Mesenchymal stem cell (in vitro differentiated cells and primary cell): Measurements from ENCODE around the gene PXDC1.

Source experiments
- DNase-seq: peaks from one replicate; pipeline ENCODE4 v3.0.0-alpha.2; 2013
- H2AFZ ChIP-seq: one replicate; pipeline ENCODE4 v1.6.1; 2013; ENCODE audit warnings: low read depth, mild to moderate bottlenecking, control low read depth, inconsistent platforms, low read length, moderate library complexity
- H2AK5ac ChIP-seq: 2 replicates; pipeline ENCODE4 v1.6.1; 2013; ENCODE audit warnings: low read length, moderate library complexity, mild to moderate bottlenecking, inconsistent platforms; ENCODE audit not compliant: severe bottlenecking
- H2BK120ac ChIP-seq: one replicate; pipeline ENCODE4 v1.6.1; 2013; ENCODE audit warnings: low read depth, mild to moderate bottlenecking, inconsistent platforms, low read length, moderate library complexity
- H2BK12ac ChIP-seq, 2 experiments: one replicate each; pipeline ENCODE4 v1.6.1; 2013; ENCODE audit warnings: inconsistent platforms in 2 of 2, low read length in 2 of 2, mild to moderate bottlenecking in 2 of 2, moderate library complexity in 2 of 2, control low read depth in 1 of 2
- H2BK15ac ChIP-seq: one replicate; pipeline ENCODE4 v1.6.1; 2013; ENCODE audit warnings: mild to moderate bottlenecking, low read depth, inconsistent platforms; ENCODE audit not compliant: poor library complexity, severe bottlenecking
- H2BK5ac ChIP-seq: 2 replicates; pipeline ENCODE4 v1.6.1; 2013; ENCODE audit warnings: low read depth, mild to moderate bottlenecking, low read length, control low read depth, inconsistent platforms; ENCODE audit not compliant: poor library complexity, severe bottlenecking
- H3K14ac ChIP-seq, 2 experiments: one replicate each; pipeline ENCODE4 v1.6.1; 2013; ENCODE audit warnings: inconsistent platforms in 2 of 2, low read length in 2 of 2, control low read depth in 1 of 2, mild to moderate bottlenecking in 1 of 2, moderate library complexity in 1 of 2
- H3K18ac ChIP-seq, 2 experiments: one replicate each; pipeline ENCODE4 v1.6.1; 2013; ENCODE audit warnings: inconsistent platforms in 2 of 2, low read length in 2 of 2, control low read depth in 1 of 2, low read depth in 1 of 2, mild to moderate bottlenecking in 1 of 2
- H3K23ac ChIP-seq, 2 experiments: one replicate each; pipeline ENCODE4 v1.6.1; 2013; ENCODE audit warnings: inconsistent platforms in 2 of 2, low read length in 2 of 2, mild to moderate bottlenecking in 2 of 2, moderate library complexity in 2 of 2, control low read depth in 1 of 2
- H3K27ac ChIP-seq: 2 replicates; pipeline ENCODE4 v1.5.1; 2013; ENCODE audit warnings: mild to moderate bottlenecking, moderate library complexity, low read length, control low read depth, inconsistent platforms; ENCODE audit not compliant: poor library complexity, severe bottlenecking
- H3K27me3 ChIP-seq, 2 experiments: 2 replicates each; pipeline versions ENCODE4 v1.6.1 to v1.7.0; 2013; ENCODE audit warnings: low read length in 2 of 2, mild to moderate bottlenecking in 2 of 2, moderate library complexity in 2 of 2, control low read depth in 1 of 2, inconsistent platforms in 1 of 2; ENCODE audit not compliant: control insufficient read depth in 1 of 2, insufficient read depth in 1 of 2
- H3K36me3 ChIP-seq, 2 experiments: 2 replicates each; pipeline versions ENCODE4 v1.6.1 to v1.7.0; 2013; ENCODE audit warnings: low read length in 2 of 2, control low read depth in 1 of 2, inconsistent platforms in 1 of 2, low read depth in 1 of 2, mild to moderate bottlenecking in 1 of 2; ENCODE audit not compliant: insufficient read depth in 2 of 2, control insufficient read depth in 1 of 2
- H3K4ac ChIP-seq, 2 experiments: one replicate each; pipeline ENCODE4 v1.6.1; 2013; ENCODE audit warnings: inconsistent platforms in 2 of 2, low read length in 2 of 2, mild to moderate bottlenecking in 2 of 2, moderate library complexity in 2 of 2, control low read depth in 1 of 2, low read depth in 1 of 2
- H3K4me1 ChIP-seq: 2 replicates; pipeline ENCODE4 v1.6.1; 2013; ENCODE audit warnings: low read depth, low read length, control low read depth; ENCODE audit not compliant: control insufficient read depth, insufficient read depth
- H3K4me2 ChIP-seq: 2 replicates; pipeline ENCODE4 v1.6.1; 2013; ENCODE audit warnings: low read length, mild to moderate bottlenecking, inconsistent platforms; ENCODE audit not compliant: poor library complexity, severe bottlenecking
- H3K4me3 ChIP-seq, 2 experiments: 2 replicates each; pipeline versions ENCODE4 v1.5.1 to v1.7.0; 2013; ENCODE audit warnings: low read length in 2 of 2, mild to moderate bottlenecking in 2 of 2, control low read depth in 1 of 2, low read depth in 1 of 2; ENCODE audit not compliant: insufficient read depth in 1 of 2
- H3K79me1 ChIP-seq: replicated peaks from 2 replicates; pipeline ENCODE4 v1.6.1; 2013; ENCODE audit warnings: mild to moderate bottlenecking, control low read depth, low read length, inconsistent platforms; ENCODE audit not compliant: poor library complexity, severe bottlenecking
- H3K9ac ChIP-seq: 2 replicates; pipeline ENCODE4 v1.7.0; 2013; ENCODE audit warnings: mild to moderate bottlenecking, low read length, moderate library complexity
- H3K9me3 ChIP-seq: 2 replicates; pipeline ENCODE4 v1.7.0; 2013; ENCODE audit warnings: mild to moderate bottlenecking, low read length; ENCODE audit not compliant: control insufficient read depth
- H4K8ac ChIP-seq: one replicate; pipeline ENCODE4 v1.6.1; 2013; ENCODE audit warnings: inconsistent platforms, mild to moderate bottlenecking, low read length, moderate library complexity
- H4K91ac ChIP-seq: one replicate; pipeline ENCODE4 v1.6.1; 2013; ENCODE audit warnings: mild to moderate bottlenecking, low read length, inconsistent platforms
- WGBS: methylation state at CpG from one replicate; pipeline ENCODE4 v1.1.7; 2013; ENCODE audit warnings: mixed read lengths; 5-methylcytosine and 5-hydroxymethylcytosine counted together

PXDC1 gene

DNA sequence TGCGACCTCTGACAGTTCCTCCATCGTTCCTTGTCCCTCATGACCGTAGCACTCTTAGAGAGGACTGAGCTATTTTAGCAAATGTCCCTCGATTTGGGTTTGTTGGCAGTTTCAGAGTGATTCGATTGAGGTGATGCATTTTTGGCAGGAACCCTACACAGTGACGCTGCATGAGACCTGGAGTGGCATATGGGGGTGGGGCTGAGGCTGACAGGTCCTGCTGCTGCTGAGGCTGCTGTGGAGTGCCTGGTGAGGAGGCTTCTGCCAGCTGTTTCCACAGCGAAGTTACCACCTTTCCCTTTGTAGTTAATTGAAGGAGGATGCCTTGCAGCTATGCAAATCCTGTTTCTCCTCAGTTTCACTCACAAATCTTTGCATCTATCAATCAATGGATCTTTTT lies 19.8 kb downstream of the PXDC1 start:
- no peaks in the 10 kb centered on the region for H3K27me3 ChIP-seq
- no peak overlapping the region for H3K18ac ChIP-seq
- no peak overlapping the region for H4K8ac ChIP-seq
- H3K14ac ChIP-seq, result no peak overlapping the region
- H3K4me1 ChIP-seq, result peaks cover 4% of the 10 kb centered on the region
- H3K9ac ChIP-seq, result peak overlapping the region; percentile 51
- H2AK5ac ChIP-seq, result no peak overlapping the region
- 92% methylated on average over 6 of the region's 7 CpGs for WGBS
- H2BK12ac ChIP-seq, result no peak overlapping the region
- H3K9me3 ChIP-seq, result peaks cover 9% of the 10 kb centered on the region
- H2BK120ac ChIP-seq, result no peak overlapping the region
- peaks cover 68 to 85% of the 10 kb centered on the region in 2 experiments for H3K36me3 ChIP-seq
- H2BK15ac ChIP-seq, result no peak overlapping the region
- no peak for DNase-seq
- H3K4me2 ChIP-seq, result no peak overlapping the region
- H4K91ac ChIP-seq, result no peak overlapping the region
- H3K4ac ChIP-seq, result no peak overlapping the region
- no peak overlapping the region for H2AFZ ChIP-seq
- H3K23ac ChIP-seq, result no peak overlapping the region
- no peak overlapping the region for H2BK5ac ChIP-seq
- H3K27ac ChIP-seq, result no peak overlapping the region
- no peak overlapping the region for H3K4me3 ChIP-seq
- peaks cover 50% of the 10 kb centered on the region for H3K79me1 ChIP-seq

DNA sequence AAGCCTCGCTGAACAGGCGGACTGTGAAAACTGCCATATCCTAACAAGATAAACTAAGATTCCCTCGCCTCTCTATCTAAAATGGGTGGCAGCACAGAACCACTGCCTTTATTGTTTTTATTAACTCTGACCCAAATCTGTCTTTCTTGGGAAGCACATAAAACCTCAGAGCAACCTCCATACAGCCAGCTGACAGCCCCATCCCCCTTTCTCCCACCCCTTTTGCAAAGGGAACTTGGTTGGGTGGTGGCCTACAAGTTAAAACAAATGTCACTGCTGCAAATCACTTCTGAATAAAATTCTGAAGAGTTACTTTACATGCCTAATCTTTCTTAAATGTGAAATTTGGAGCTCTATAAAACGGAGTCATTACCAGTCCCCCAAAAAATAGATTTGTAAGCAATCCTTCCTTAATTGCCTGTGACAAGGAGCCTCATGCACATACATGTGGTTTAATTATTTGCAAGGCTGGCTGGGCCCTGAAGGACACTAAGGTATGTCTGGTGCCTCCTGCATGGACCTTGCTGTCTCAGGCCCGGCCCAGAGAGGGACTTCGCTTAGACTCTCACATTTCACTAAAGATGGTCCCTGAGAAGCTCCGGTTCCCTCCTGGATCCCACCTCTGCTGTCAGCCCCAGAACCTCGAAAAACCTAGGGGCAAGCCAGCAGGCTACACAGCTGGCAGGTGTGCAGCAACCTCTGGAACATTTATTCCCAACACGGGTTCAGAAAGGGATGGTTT lies 21.7 kb downstream of the PXDC1 start:
- Histone ChIP-seq H3K9me3 (peaks cover under 1% of the 10 kb centered on the region), H2BK5ac (no peak overlapping the region), H2BK120ac (no peak overlapping the region), H3K27me3 (no peaks in the 10 kb centered on the region), H4K8ac (no peak overlapping the region), H3K4me2 (no peak overlapping the region), H3K18ac (no peak overlapping the region), H3K9ac (no peak overlapping the region), H3K27ac (no peak overlapping the region), H2BK15ac (no peak overlapping the region), H3K4ac (no peak overlapping the region), H3K36me3 (peaks cover 72 to 80% of the 10 kb centered on the region in 2 experiments), H3K79me1 (peaks cover 58% of the 10 kb centered on the region), H2BK12ac (no peak overlapping the region), H3K4me3 (no peak overlapping the region), H2AK5ac (no peak overlapping the region), H2AFZ (no peak overlapping the region), H3K4me1 (peaks cover 7% of the 10 kb centered on the region), H3K23ac (no peak overlapping the region), H4K91ac (no peak overlapping the region), H3K14ac (no peak overlapping the region)
- DNase-seq, result no peak
- WGBS, result 98% methylated on average over 9 of the region's 9 CpGs

- no peak overlapping the region for H3K4me2 ChIP-seq
- H3K79me1 ChIP-seq, result peaks cover 67% of the 10 kb centered on the region
- no peak overlapping the region for H2BK5ac ChIP-seq
- DNase-seq, result no peak
- H3K18ac ChIP-seq, result no peak overlapping the region
- H2BK120ac ChIP-seq, result no peak overlapping the region
- H2BK12ac ChIP-seq, result no peak overlapping the region
- WGBS, result 99% methylated on average over 11 of the region's 11 CpGs
- H3K4me1 ChIP-seq, result peaks cover 11% of the 10 kb centered on the region
- H2AFZ ChIP-seq, result no peak overlapping the region
- no peak overlapping the region for H3K23ac ChIP-seq
- H2AK5ac ChIP-seq, result no peak overlapping the region
- H3K27me3 ChIP-seq, result no peaks in the 10 kb centered on the region
- no peak overlapping the region for H4K8ac ChIP-seq
- no peak overlapping the region for H4K91ac ChIP-seq
- no peaks in the 10 kb centered on the region for H3K9me3 ChIP-seq
- H3K36me3 ChIP-seq, result peaks cover 73 to 75% of the 10 kb centered on the region in 2 experiments
- H2BK15ac ChIP-seq, result no peak overlapping the region
- no peak overlapping the region for H3K27ac ChIP-seq
- H3K4me3 ChIP-seq, result no peak overlapping the region
- no peak overlapping the region for H3K4ac ChIP-seq
- H3K9ac ChIP-seq, result no peak overlapping the region
- no peak overlapping the region for H3K14ac ChIP-seq
Observed at GRCh38 chr6:3727593-3728108, 23.9 kb downstream of the PXDC1 start.

DNA sequence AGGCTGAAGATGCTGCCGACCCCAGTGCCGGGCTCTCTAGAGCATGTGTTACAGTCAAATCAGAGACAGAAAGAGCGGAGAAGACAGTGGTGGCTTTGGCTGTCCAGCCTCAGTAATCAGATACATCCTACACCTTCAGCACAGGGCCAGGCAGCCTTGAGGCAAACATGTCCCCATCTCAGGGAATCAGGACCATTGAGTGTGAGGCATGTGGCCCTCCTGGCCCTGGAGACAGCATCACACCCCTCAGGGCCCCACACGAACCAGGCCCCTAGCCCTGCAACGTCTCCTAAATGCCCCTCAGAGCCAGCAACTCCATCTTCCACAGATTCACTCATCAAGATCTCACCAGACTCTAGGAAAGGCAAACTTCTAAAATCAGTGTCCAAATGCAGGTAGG lies 24.5 kb downstream of the PXDC1 start:
- H3K4me2 ChIP-seq, result no peak overlapping the region
- H2BK120ac ChIP-seq, result no peak overlapping the region
- peaks cover 75 to 77% of the 10 kb centered on the region in 2 experiments for H3K36me3 ChIP-seq
- no peak overlapping the region for H3K27ac ChIP-seq
- H2BK5ac ChIP-seq, result no peak overlapping the region
- H4K8ac ChIP-seq, result no peak overlapping the region
- no peaks in the 10 kb centered on the region for H3K9me3 ChIP-seq
- 96% methylated on average over 5 of the region's 5 CpGs for WGBS
- peaks cover 11% of the 10 kb centered on the region for H3K4me1 ChIP-seq
- no peak overlapping the region for H3K9ac ChIP-seq
- no peak overlapping the region for H2BK15ac ChIP-seq
- H4K91ac ChIP-seq, result no peak overlapping the region
- no peak overlapping the region for H3K4ac ChIP-seq
- H2BK12ac ChIP-seq, result no peak overlapping the region
- no peak overlapping the region for H3K23ac ChIP-seq
- H2AFZ ChIP-seq, result no peak overlapping the region
- no peak overlapping the region for H3K14ac ChIP-seq
- no peak overlapping the region for H3K18ac ChIP-seq
- H2AK5ac ChIP-seq, result no peak overlapping the region
- H3K27me3 ChIP-seq, result no peaks in the 10 kb centered on the region
- no peak for DNase-seq
- peaks cover 67% of the 10 kb centered on the region for H3K79me1 ChIP-seq
- no peak overlapping the region for H3K4me3 ChIP-seq
